OCI-LY1 (cell line): ENCODE measurements around the gene SLCO2B1.

ENCODE experiments used
- H2AFZ ChIP-seq: fragments of 200-600 bp; sonication (generic), shearing (Covaris generic); 2 replicates; pipeline ENCODE4 v1.6.0; 2014; ENCODE audit warnings: antibody characterized with exemption, mild to moderate bottlenecking, low read length
- H3F3A ChIP-seq: fragments of 200-600 bp; sonication (generic), shearing (Covaris generic); 2 replicates; pipeline ENCODE4 v1.6.0; 2014; ENCODE audit warnings: mild to moderate bottlenecking, antibody characterized with exemption, low read length, moderate library complexity; ENCODE audit not compliant: insufficient read depth
- H3K27ac ChIP-seq: fragments of 200-600 bp; sonication (generic); 2 replicates; pipeline ENCODE4 v1.5.1; 2014; ENCODE audit warnings: low read length, mixed run types, mild to moderate bottlenecking, low read depth; ENCODE audit not compliant: poor library complexity, severe bottlenecking
- H3K27me3 ChIP-seq: fragments of 200-600 bp; sonication (generic); 2 replicates; pipeline ENCODE4 v1.6.0; 2014; ENCODE audit warnings: antibody characterized with exemption, mild to moderate bottlenecking, low read length, moderate library complexity; ENCODE audit not compliant: insufficient read depth
- H3K36me3 ChIP-seq: fragments of 200-600 bp; sonication (generic); 2 replicates; pipeline ENCODE4 v1.6.1; 2014; ENCODE audit warnings: mild to moderate bottlenecking, antibody characterized with exemption, low read length, moderate library complexity, mixed read lengths; ENCODE audit not compliant: insufficient read depth
- H3K4me1 ChIP-seq: fragments of 200-600 bp; sonication (generic); 2 replicates; pipeline ENCODE4 v1.5.1; 2014; ENCODE audit warnings: mild to moderate bottlenecking, low read length, moderate library complexity; ENCODE audit not compliant: insufficient read depth, severe bottlenecking
- H3K4me2 ChIP-seq: fragments of 200-600 bp; sonication (generic), shearing (Covaris generic); 2 replicates; pipeline ENCODE4 v1.6.1; 2014; ENCODE audit warnings: low read length
- H3K4me3 ChIP-seq: fragments of 200-600 bp; sonication (generic); 2 replicates; pipeline ENCODE4 v1.5.1; 2014; ENCODE audit warnings: low read length, low read depth, mild to moderate bottlenecking, mixed read lengths; ENCODE audit not compliant: poor library complexity, severe bottlenecking
- H3K79me2 ChIP-seq: fragments of 200-600 bp; shearing (Covaris generic); 2 replicates; pipeline ENCODE4 v1.6.1; 2016; ENCODE audit warnings: mixed run types, low read length, mixed read lengths; ENCODE audit not compliant: insufficient read depth
- H3K9ac ChIP-seq: fragments of 200-600 bp; sonication (generic), shearing (Covaris generic); 2 replicates; pipeline ENCODE4 v1.6.1; 2014; ENCODE audit warnings: mild to moderate bottlenecking, low read length, mixed read lengths
- H3K9me2 ChIP-seq: fragments of 200-600 bp; sonication (generic), shearing (Covaris generic); 2 replicates; pipeline ENCODE4 v1.6.1; 2014; ENCODE audit warnings: low read depth, mild to moderate bottlenecking, low read length, mixed read lengths
- H3K9me3 ChIP-seq: fragments of 200-600 bp; shearing (Covaris generic); 2 replicates; pipeline ENCODE4 v1.6.1; 2014; ENCODE audit warnings: low read length, mixed read lengths
- H4K20me1 ChIP-seq: fragments of 200-600 bp; sonication (generic), shearing (Covaris generic); 2 replicates; pipeline ENCODE4 v1.6.0; 2016; ENCODE audit warnings: mild to moderate bottlenecking, low read length; ENCODE audit not compliant: insufficient read depth
- CTCF ChIP-seq: fragments of 200-600 bp; sonication (generic), shearing (Covaris generic); IDR thresholded peaks from 2 replicates; pipeline ENCODE4 v1.5.1; 2017; ENCODE audit warnings: mild to moderate bottlenecking, antibody characterized with exemption, low read length, moderate library complexity, mixed read lengths
- EZH2 ChIP-seq: fragments of 200-600 bp; sonication (generic), shearing (Covaris generic); IDR thresholded peaks from 2 replicates; pipeline ENCODE4 v1.8.0; 2017; ENCODE audit warnings: borderline replicate concordance, mixed run types, mild to moderate bottlenecking, antibody characterized with exemption, low read length, moderate library complexity, mixed read lengths

SLCO2B1 gene

DNA sequence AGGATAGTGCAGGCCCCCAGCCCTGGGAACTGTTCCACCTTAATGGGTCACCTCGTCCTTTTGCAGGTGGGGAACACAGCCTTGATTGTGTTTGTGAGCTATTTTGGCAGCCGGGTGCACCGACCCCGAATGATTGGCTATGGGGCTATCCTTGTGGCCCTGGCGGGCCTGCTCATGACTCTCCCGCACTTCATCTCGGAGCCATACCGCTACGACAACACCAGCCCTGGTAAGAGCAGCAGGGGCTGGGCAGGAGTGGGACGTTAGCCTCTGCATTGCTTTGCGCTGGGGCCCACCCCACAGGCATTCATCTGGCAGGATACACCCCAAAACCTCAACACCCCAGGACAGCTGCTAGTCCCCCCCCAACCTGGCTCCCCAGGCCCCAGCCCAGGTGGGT lies 14.8 kb downstream of the SLCO2B1 start:
- peaks cover 3% of the 10 kb centered on the region; the same call in 1 of the 2 replicates for H3K27me3 ChIP-seq
- no peak overlapping the region for H3K4me2 ChIP-seq
- no peaks in the 10 kb centered on the region for H3K79me2 ChIP-seq
- H3F3A ChIP-seq, result no peaks in the 10 kb centered on the region
- no peaks in the 10 kb centered on the region for H3K9me2 ChIP-seq
- H3K9me3 ChIP-seq, result no peaks in the 10 kb centered on the region
- no peak overlapping the region for H3K27ac ChIP-seq
- H3K36me3 ChIP-seq, result no peaks in the 10 kb centered on the region; the same call in 1 of the 2 replicates
- H3K4me1 ChIP-seq, result no peaks in the 10 kb centered on the region
- H2AFZ ChIP-seq, result no peak overlapping the region
- H3K4me3 ChIP-seq, result no peak overlapping the region
- no peaks in the 10 kb centered on the region for H4K20me1 ChIP-seq
- no peak overlapping the region for H3K9ac ChIP-seq
- TF ChIP-seq CTCF (no peak), EZH2 (no peak)

DNA sequence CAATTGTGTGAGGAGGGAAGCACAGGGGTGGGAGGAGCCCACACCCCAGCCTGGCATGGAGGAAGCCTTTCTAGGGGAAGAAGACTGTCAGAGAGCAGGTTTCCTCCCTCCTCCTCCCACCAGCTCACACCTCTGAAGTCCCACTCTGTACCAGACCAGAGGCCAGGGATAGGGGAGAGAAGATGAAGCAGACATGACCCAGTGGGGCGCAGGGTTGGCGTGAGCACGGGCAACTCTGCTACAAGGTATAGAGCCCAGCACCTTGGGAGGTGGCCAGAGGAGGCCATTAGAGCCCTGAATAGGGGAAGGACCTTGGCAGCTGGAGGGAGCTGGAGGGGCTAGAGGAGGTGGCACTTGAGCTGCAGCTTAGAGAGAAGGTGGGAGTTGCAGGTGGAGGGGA lies 15.9 kb downstream of the SLCO2B1 start:
- no peaks in the 10 kb centered on the region for H3K9me3 ChIP-seq
- TF ChIP-seq EZH2, result no peak
- TF ChIP-seq CTCF, result no peak
- no peak overlapping the region for H3K9ac ChIP-seq
- no peak overlapping the region for H3K4me2 ChIP-seq
- no peak overlapping the region for H3K27ac ChIP-seq
- H3K79me2 ChIP-seq, result no peaks in the 10 kb centered on the region
- no peaks in the 10 kb centered on the region for H3K4me1 ChIP-seq
- peaks cover 3% of the 10 kb centered on the region; the same call in 1 of the 2 replicates for H3K27me3 ChIP-seq
- H2AFZ ChIP-seq, result no peak overlapping the region
- H3K9me2 ChIP-seq, result no peaks in the 10 kb centered on the region
- no peaks in the 10 kb centered on the region for H4K20me1 ChIP-seq
- H3K36me3 ChIP-seq, result no peaks in the 10 kb centered on the region
- H3K4me3 ChIP-seq, result no peak overlapping the region
- no peaks in the 10 kb centered on the region for H3F3A ChIP-seq

DNA sequence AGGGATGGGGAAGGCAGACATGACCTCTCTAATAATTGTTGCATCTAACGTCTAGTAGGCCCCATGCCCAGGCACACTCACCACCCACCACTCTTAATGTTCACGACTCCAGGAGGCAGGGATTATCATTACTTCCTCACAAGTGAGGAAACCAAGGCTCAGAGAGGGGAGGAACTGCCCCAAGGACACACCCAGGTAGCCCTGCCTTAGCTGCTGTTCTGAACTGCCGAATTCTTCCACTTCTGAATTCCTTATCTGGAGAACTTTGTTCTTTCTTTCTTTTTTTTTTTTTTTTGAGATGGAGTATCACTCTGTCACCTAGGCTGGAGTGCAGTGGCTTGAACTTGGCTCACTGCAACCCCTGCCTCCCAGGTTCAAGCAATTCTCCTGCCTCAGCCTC lies 16.7 kb downstream of the SLCO2B1 start:
- Histone ChIP-seq H3K27me3 (peaks cover 2% of the 10 kb centered on the region; the same call in 1 of the 2 replicates), H4K20me1 (no peaks in the 10 kb centered on the region), H3K36me3 (no peaks in the 10 kb centered on the region), H3K9me2 (no peaks in the 10 kb centered on the region), H3K27ac (no peak overlapping the region), H3F3A (no peaks in the 10 kb centered on the region), H3K9me3 (no peaks in the 10 kb centered on the region), H3K4me3 (no peak overlapping the region), H2AFZ (no peak overlapping the region), H3K4me2 (no peak overlapping the region), H3K79me2 (no peaks in the 10 kb centered on the region), H3K9ac (no peak overlapping the region), H3K4me1 (no peaks in the 10 kb centered on the region)
- TF ChIP-seq EZH2 (no peak), CTCF (no peak)
